Heart left ventricle (tissue), 13 donors: ENCODE data around the gene MYO5B.

ENCODE experiments used
- POLR2A ChIP-seq, 2 donors: fragments of 450-650 bp; IDR thresholded peaks; one replicate each; pipeline ENCODE4 v1.6.1; 2017; ENCODE audit warnings: antibody characterized with exemption in 2 of 2, mild to moderate bottlenecking in 2 of 2, moderate library complexity in 2 of 2
- TF ChIP-seq, protein P1 (sequence below), 12 donors: fragments of 200-600 bp; sonication (generic) in 4 of 12; IDR thresholded peaks; one replicate each; pipeline versions ENCODE4 v1.5.0 to v1.8.0; 2018 to 2022; ENCODE audit warnings: antibody characterized with exemption in 12 of 12, mild to moderate bottlenecking in 5 of 12
- donor health status: ischemic (EF 13 %, LVEDD 7.1; RV severe dilation, severe dysfunction).
- donor health status: DM: no; HTN: yes; CAD: no.
- donor health status: DM: no; HTN: no; CAD: no.
- donor health status: ischemic (EF 25% LVEDD 6.9; RV normal size, moderate dysfunction).
- donor health status: ischemic (EF 25% LVEDD 5.7; RV mildly dilated, moderate dysfunction).
- donor health status: ischemic (EF 35%, LVEDD 5.7; RV mildly dilated, moderate dysfunction).
- donor health status: nonischemic (EF 11% LVEDD 7.7; RV severe dilation, severe dysfunction).
- donor health status: DM: yes; HTN: yes; CAD: no.
- donor health status: PGD.
- donor health status: ischemic (EF 29% LVEDD 5.4; RV normal size, mild dysfunction).
- donor health status: nonischemic (EF 23%, LVEDD 6.1; RV moderate dilation, normal function).

DNA sequence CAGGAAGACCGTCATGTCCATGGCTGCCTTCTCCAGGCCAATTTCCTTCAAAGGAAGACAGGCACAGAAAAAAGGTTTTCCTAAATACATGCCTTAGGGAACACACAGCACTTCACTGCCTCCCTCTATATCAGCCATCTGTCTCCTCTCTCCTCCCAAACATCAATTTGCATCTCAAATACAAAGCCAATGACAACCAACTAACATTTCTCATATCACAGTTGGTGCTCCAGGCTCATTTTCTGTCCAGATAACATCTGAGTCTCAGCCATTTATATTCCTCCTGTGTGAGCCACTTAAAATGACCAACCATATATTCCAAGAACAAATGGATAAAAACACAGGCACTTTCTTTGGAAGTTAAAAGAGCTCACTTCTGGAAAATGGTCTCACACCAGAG lies 319.2 kb downstream of the MYO5B start:
- TF ChIP-seq, protein P1, sequence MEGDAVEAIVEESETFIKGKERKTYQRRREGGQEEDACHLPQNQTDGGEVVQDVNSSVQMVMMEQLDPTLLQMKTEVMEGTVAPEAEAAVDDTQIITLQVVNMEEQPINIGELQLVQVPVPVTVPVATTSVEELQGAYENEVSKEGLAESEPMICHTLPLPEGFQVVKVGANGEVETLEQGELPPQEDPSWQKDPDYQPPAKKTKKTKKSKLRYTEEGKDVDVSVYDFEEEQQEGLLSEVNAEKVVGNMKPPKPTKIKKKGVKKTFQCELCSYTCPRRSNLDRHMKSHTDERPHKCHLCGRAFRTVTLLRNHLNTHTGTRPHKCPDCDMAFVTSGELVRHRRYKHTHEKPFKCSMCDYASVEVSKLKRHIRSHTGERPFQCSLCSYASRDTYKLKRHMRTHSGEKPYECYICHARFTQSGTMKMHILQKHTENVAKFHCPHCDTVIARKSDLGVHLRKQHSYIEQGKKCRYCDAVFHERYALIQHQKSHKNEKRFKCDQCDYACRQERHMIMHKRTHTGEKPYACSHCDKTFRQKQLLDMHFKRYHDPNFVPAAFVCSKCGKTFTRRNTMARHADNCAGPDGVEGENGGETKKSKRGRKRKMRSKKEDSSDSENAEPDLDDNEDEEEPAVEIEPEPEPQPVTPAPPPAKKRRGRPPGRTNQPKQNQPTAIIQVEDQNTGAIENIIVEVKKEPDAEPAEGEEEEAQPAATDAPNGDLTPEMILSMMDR (IDR thresholded peaks at IDR 0.05), result no peak
- no peak for TF ChIP-seq POLR2A (IDR thresholded peaks at IDR 0.05)
